Ectodermal cell (in vitro differentiated cells): ENCODE results near the gene SPSB1.

Experiments
- H3K27ac ChIP-seq: 2 replicates; pipeline ENCODE4 v1.7.0; 2013; ENCODE audit warnings: mild to moderate bottlenecking, low read depth, low read length; ENCODE audit not compliant: insufficient read depth, poor library complexity, severe bottlenecking
- H3K27me3 ChIP-seq: 2 replicates; pipeline ENCODE4 v1.7.0; 2013; ENCODE audit warnings: mild to moderate bottlenecking, low read length; ENCODE audit not compliant: insufficient read depth, control insufficient read depth, poor library complexity, severe bottlenecking
- H3K36me3 ChIP-seq: one replicate; pipeline ENCODE4 v1.7.0; 2013; ENCODE audit warnings: low read length; ENCODE audit not compliant: control insufficient read depth, insufficient read depth
- H3K4me1 ChIP-seq: one replicate; pipeline ENCODE4 v1.7.0; 2013; ENCODE audit warnings: low read length; ENCODE audit not compliant: control insufficient read depth, insufficient read depth
- H3K4me3 ChIP-seq: 2 replicates; pipeline ENCODE4 v1.7.0; 2013; ENCODE audit warnings: low read depth, low read length, control low read depth; ENCODE audit not compliant: insufficient read depth
- H3K9me3 ChIP-seq: 2 replicates; pipeline ENCODE4 v1.7.0; 2013; ENCODE audit warnings: mild to moderate bottlenecking, low read length, moderate library complexity; ENCODE audit not compliant: control insufficient read depth
- WGBS, 2 experiments: methylation state at CpG; one replicate each; pipeline ENCODE4 v1.1.7; 2013; ENCODE audit warnings: missing lambda C conversion rate in 2 of 2; 5-methylcytosine and 5-hydroxymethylcytosine counted together

Gene SPSB1

DNA sequence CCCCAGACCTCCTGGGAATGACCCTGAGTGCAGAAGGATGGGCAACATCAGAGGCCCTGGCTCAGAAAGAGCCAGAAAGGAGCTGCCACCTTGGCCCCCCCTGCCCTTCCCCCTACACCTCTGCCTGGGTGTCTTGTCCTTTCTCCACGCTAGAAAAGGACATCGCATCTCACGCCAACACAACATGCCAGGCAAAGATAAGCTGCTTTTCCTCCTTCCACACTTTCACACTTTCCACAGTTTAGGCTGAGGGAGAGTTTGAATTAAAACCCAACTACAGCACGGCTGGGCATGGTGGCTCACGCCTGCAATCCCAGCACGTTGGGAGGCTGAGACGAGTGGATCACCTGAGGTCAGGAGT, 109.5 kb downstream of the SPSB1 start:
- Histone ChIP-seq H3K4me3 (no peak overlapping the region), H3K27me3 (no peaks in the 10 kb centered on the region), H3K9me3 (no peaks in the 10 kb centered on the region), H3K36me3 (no peaks in the 10 kb centered on the region), H3K27ac (no peak overlapping the region), H3K4me1 (peaks cover 14% of the 10 kb centered on the region)
- WGBS, 2 experiments = 94 to 97% methylated on average over 7 of the region's 7 CpGs

DNA sequence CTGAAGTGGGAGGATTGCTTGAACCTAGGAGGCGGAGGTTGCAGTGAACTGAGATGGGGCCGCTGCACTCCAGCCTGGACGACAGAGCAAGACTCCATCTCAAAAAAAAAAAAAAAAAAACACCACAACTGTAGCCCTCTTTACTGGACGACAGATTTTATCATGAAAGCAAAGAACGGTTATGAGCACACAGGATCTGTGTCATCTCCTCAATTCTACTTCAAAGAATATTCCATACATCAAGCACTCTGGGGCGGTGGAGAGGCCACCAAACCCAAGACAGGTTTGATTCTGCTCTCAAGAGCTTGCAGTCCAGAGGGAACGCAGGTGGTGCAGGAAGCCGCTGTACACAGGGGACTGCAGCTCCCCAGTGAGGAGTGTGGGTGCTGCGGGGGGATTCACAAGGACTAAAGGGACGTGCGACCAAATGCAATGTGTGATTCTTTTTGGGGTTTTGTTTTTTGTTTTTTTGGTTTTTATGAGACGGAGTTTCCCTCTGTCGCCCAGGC, 110.1 kb downstream of the SPSB1 start:
- Histone ChIP-seq H3K27me3 (no peaks in the 10 kb centered on the region), H3K9me3 (no peaks in the 10 kb centered on the region), H3K4me1 (peaks cover 14% of the 10 kb centered on the region), H3K36me3 (no peaks in the 10 kb centered on the region), H3K4me3 (no peak overlapping the region), H3K27ac (no peak overlapping the region)
- WGBS, 2 experiments = 93 to 96% methylated on average over 13 of the region's 13 CpGs

DNA sequence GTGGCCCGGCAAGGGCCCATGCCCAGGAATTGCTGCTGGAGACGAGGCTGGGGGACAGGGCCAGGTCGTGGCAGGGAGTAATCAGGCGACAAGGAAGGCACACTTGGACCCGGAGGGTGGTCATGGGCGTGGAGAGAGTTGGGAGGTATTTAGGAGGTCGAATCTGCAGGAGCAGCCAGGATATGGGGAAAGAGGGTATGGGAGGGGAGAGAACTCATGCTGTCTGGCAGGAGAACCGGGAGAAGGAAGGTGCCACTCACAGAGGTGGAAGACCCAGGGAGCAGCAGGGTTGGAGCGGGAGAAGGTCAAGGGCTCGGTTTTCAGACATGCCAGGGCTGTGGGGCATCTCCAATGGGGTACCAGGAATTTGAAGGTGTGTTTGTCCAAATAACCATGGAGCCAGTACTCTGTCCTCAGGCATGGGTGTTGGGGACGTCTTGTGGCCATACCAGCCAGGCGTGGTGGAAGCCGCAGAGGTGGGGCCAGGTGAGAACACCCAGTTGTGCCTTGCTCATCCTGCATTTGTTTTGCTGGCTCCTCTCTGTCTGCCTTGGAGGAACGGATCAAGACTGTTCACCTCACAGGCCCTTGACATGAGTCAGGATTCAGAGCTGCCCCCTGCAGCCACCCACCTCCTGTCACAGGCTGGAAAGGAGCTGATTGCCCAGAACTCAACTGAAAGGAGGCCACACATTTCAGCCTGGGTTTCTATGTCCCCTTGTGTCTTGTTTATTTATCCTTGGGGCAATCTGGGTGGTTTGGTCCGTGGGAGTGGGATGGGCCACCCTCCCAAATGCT, 111.6 kb downstream of the SPSB1 start:
- no peak overlapping the region for H3K27ac ChIP-seq
- no peaks in the 10 kb centered on the region for H3K27me3 ChIP-seq
- 89 to 91% methylated on average over 15 of the region's 15 CpGs for WGBS, 2 experiments
- no peaks in the 10 kb centered on the region for H3K36me3 ChIP-seq
- peaks cover 13% of the 10 kb centered on the region for H3K4me1 ChIP-seq
- H3K9me3 ChIP-seq = no peaks in the 10 kb centered on the region
- H3K4me3 ChIP-seq = no peak overlapping the region

DNA sequence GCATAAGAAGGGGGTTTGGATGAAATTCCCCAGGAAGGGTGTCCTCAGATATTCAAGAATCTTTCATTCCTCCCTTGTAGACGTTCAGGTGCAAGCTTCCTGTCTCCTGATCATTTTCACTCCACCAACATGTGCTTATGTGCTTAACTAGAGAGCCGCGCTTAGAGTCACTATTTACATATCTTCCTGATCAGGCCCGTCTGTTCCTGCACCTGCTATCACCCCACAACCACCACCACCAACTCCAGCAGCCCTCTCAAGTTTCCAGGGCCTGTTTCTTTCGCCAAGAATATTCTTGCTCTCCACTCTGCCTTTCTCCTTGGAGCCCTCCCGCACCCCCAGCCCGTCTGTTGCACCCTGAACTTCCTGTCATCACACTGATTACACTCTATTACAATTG, 113.4 kb downstream of the SPSB1 start:
- no peaks in the 10 kb centered on the region for H3K4me1 ChIP-seq
- no peaks in the 10 kb centered on the region for H3K9me3 ChIP-seq
- no peaks in the 10 kb centered on the region for H3K27me3 ChIP-seq
- no peak overlapping the region for H3K27ac ChIP-seq
- WGBS, 2 experiments = 86 to 94% methylated on average over 7 of the region's 7 CpGs
- no peak overlapping the region for H3K4me3 ChIP-seq
- no peaks in the 10 kb centered on the region for H3K36me3 ChIP-seq

DNA sequence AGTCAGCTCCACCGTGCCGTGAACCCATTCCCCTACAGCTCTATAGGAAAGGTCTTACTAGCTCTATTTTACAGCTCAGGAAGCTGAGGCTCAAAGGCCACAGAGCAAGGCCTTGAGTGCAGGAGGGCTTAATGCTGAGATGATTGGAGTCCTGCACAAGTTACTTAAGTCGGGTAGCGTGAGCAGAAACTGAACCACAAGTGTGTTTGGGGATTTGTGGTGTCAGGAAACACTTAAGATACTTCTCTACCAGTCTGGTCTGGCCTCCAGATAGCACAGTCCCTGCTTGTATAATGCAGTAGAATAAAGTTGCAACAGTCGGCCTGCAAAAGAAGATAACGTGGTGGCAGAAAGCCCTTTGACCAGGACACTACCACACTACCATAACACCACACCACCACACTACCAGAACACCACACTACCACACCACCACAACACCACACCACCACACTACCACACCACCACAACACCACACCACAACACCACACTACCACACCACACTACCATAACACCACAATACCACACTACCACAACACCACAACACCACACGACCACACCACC, 118.1 kb downstream of the SPSB1 start:
- H3K9me3 ChIP-seq = no peaks in the 10 kb centered on the region
- H3K4me1 ChIP-seq = peaks cover 8% of the 10 kb centered on the region
- no peaks in the 10 kb centered on the region for H3K36me3 ChIP-seq
- WGBS, 2 experiments = 86 to 87% methylated on average over 6 of the region's 7 CpGs
- H3K27ac ChIP-seq = no peak overlapping the region
- no peaks in the 10 kb centered on the region for H3K27me3 ChIP-seq
- H3K4me3 ChIP-seq = no peak overlapping the region

DNA sequence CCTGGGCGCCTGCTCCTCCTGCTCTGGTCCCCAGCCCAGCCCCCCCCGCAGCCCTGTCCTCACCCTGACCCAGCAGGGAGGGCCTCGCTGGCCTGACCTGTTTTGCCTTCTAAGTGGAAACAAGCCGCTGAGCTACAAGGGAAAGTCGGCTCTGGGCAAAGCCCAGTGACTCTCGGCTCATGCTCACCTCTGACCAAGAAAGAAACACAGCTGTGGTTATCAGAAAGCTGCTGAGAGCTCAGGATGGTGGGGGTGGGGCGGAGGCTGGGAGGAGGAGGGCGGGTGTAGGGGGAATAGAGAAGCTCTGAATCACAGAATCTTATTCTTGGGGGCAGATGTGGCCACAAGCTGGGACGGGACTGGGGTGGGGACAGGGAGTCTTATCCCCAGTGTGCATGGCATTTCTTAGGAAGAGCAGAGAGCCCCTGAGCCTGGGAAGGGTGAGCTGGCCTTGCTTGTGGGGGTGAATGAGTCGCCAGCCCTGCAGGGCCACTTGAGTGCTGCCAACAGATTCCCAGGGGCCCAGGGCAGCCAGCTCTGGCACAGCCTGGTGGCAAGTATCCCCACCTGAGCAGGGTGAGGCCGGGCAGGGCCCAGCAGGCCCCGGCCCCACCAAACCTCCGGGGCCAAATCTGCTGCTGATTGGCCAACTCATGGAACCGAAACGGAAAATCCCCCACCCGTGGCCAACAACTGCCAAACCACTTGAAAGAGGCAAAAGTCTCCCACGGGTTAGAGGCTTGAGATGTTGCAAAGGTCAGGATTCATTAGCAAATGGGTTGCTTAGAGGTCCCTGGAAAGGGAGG, 120.6 kb downstream of the SPSB1 start:
- Histone ChIP-seq H3K4me1 (peaks cover 8% of the 10 kb centered on the region), H3K36me3 (no peaks in the 10 kb centered on the region), H3K9me3 (no peaks in the 10 kb centered on the region), H3K4me3 (no peak overlapping the region), H3K27me3 (no peaks in the 10 kb centered on the region), H3K27ac (no peak overlapping the region)
- WGBS, 2 experiments = 51 to 54% methylated on average over 17 of the region's 17 CpGs

DNA sequence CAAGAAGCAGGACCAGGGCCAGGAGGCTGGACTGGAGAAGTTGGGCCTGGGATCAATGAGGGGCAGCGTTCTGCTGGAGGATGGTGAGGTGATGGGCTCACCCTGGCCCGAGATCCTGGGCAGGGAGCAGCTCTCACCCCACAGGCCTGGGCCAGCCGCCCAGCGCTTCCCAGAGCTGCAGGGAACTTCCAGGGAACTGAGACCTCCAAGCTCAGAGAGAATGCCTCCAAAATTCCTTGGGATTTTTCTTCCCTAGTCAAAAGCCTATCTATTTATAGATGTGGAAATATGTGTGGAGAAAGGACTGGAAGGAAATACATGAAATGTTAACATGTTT, 121.2 kb downstream of the SPSB1 start:
- Histone ChIP-seq H3K4me3 (no peak overlapping the region), H3K9me3 (no peaks in the 10 kb centered on the region), H3K36me3 (no peaks in the 10 kb centered on the region), H3K4me1 (peaks cover 8% of the 10 kb centered on the region), H3K27me3 (no peaks in the 10 kb centered on the region), H3K27ac (no peak overlapping the region)
- 76 to 83% methylated on average over 4 of the region's 4 CpGs for WGBS, 2 experiments

DNA sequence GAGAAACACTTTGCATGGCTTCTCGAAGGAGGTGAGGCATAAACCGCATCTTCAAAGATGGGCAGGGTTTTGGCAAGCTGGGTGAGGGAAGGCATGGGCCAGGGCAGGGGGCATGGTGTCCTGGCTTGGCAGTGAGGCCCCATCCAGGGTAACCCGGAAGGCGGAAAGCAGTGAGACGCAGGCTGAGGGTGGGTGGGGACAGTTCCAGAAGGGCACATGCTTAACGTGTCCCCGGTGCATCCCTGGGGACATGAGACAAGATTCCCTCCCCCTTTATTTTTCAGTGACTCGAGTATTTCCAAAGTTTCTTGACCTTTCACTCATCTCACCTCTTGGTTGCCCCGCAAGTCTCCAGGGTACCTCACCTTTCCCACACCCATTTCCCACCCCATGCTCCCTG, 123.8 kb downstream of the SPSB1 start:
- Histone ChIP-seq H3K27ac (no peak overlapping the region), H3K4me1 (peaks cover 8% of the 10 kb centered on the region), H3K36me3 (no peaks in the 10 kb centered on the region), H3K4me3 (no peak overlapping the region), H3K9me3 (no peaks in the 10 kb centered on the region), H3K27me3 (no peaks in the 10 kb centered on the region)
- WGBS, 2 experiments = 94 to 96% methylated on average over 9 of the region's 9 CpGs

DNA sequence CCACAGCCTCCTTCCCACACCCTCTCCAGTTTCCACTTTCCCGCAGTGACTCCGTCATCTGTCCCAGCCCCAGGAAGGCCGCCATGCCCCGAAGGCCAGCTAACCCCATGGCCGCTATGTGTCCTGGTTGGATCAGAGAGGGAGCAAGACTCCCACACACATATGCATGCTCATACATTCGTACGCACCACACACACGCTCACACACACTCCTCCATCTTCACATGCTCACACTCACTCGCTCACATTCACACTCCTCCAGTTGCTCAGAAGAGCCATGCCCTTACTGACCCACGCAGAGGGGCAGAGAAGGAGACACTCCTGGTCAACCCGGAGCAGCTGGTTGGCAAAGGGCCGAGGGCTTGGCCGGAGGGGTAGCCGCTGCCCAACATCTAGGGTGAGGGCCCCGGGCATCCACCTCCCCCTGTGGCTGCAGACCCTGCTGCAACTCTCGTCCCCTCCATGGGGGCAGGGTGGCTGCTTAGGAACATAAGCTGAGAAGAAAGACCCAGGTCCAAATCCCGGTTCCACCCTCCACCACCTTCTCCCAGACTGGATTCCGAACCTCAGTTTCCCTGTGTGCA, 124.3 kb downstream of the SPSB1 start:
- H3K9me3 ChIP-seq = no peaks in the 10 kb centered on the region
- WGBS, 2 experiments = 94% methylated on average over 18 of the region's 18 CpGs
- peaks cover 8% of the 10 kb centered on the region for H3K4me1 ChIP-seq
- H3K36me3 ChIP-seq = no peaks in the 10 kb centered on the region
- H3K27ac ChIP-seq = no peak overlapping the region
- no peak overlapping the region for H3K4me3 ChIP-seq
- H3K27me3 ChIP-seq = no peaks in the 10 kb centered on the region

DNA sequence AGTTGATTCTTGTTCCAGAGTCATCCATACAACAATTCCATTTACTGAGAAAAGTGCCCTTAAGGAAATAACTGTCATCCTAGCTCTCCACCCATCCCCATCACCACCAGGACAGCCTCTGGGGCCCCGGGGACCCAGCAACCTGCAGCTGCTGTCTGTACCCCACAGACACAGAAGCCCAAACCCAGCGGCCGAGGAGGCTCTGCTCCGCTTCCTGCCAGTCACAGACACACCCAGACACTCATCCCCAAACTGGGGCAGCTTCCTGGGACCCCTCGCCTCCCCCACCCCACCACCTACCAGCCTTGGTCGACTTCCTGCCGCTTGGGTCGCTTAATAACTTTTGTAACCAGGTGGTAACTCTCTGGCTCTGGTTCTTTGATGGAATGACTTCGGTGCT, 125.0 kb downstream of the SPSB1 start:
- 93 to 94% methylated on average over 9 of the region's 9 CpGs for WGBS, 2 experiments
- no peak overlapping the region for H3K4me3 ChIP-seq
- no peaks in the 10 kb centered on the region for H3K9me3 ChIP-seq
- H3K4me1 ChIP-seq = peaks cover 8% of the 10 kb centered on the region
- H3K27ac ChIP-seq = no peak overlapping the region
- H3K36me3 ChIP-seq = no peaks in the 10 kb centered on the region
- H3K27me3 ChIP-seq = no peaks in the 10 kb centered on the region
